ENCODE measurements around the gene YJEFN3. TPM values are rescaled to one million over a fixed set of nuclear protein-coding genes. Genes with fewer than 3 reads are reported as not detected.

The YJEFN3 gene
- total and polyA plus RNA-seq, 2 of the 8 experiments (the other 6 are each of a cell fraction or from before 2014, with no cell fraction given), result 5.7 to 9.4 TPM

DNA sequence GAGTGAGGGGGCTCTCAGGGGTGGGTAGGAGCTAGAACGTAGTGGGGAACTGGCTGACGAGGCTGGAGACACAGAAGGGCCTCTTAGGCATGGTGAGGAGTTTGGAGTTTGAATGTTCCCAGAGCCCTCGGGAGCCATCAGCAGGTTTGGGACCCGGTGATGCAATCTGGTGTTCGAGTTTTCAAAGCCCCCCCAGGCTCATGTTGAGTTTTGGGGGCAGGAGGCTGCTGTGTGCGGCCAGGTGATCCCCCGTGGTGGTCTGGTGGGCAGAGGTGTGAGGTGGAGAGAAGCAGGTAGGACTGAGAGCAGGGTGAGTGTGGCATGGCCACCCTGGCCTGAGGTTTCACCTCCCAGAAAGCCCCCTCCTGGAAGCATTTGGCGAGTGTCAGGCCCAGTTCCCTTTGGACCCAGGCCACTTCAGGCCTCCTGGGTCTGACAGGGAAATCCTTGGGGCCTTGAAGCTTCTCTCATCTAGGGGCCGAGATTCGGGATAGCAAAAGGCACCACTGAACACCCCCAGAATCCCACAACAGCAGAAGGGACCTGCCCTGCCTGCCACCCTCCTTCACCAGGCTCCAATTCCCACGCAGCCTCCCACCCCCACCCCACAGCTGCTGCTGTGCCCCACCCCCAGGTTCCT is 1.2 kb downstream of the YJEFN3 start:
- H3K4me3 ChIP-seq (ENCODE audit: extremely low read depth in 1 of 4, insufficient read depth in 2 of 4, low read depth in 3 of 4, low read length in 4 of 4), result no peak overlapping the region
- no peak overlapping the region for H4K5ac ChIP-seq (ENCODE audit: insufficient read length, low read depth, low read length)
- H4K20me1 ChIP-seq (replicated peaks in 1 of 2; ENCODE audit: control insufficient read depth in 1 of 2, insufficient read depth in 2 of 2, low read length in 2 of 2), result peaks cover 9 to 31% of the 10 kb centered on the region in 2 experiments
- 0 out of 4 replicates have a peak, but pooled peaks of 1 of the 2 experiments have one; percentile 10 for TF ChIP-seq SIN3A (conservative IDR thresholded peaks at IDR 0.05 in 1 of 2, IDR thresholded peaks at IDR 0.05 in 1 of 2; ENCODE audit: low read depth in 1 of 2, low read length in 2 of 2)
- TF ChIP-seq, protein P1, sequence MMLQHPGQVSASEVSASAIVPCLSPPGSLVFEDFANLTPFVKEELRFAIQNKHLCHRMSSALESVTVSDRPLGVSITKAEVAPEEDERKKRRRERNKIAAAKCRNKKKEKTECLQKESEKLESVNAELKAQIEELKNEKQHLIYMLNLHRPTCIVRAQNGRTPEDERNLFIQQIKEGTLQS (IDR thresholded peaks at IDR 0.05; ENCODE audit: insufficient read depth, low read depth, low read length), result no peak
- no peak overlapping the region for H3K4ac ChIP-seq (replicated peaks; ENCODE audit: insufficient read length, low read depth, low read length)
- H4K91ac ChIP-seq (replicated peaks; ENCODE audit: insufficient read length, low read length), result no peak overlapping the region
- H3K23me2 ChIP-seq (ENCODE audit: low read depth, low read length), result no peaks in the 10 kb centered on the region
- no peak overlapping the region for H2BK15ac ChIP-seq (ENCODE audit: low read length)
- H3K4me2 ChIP-seq (ENCODE audit: insufficient read depth in 1 of 2, low read depth in 2 of 2, low read length in 2 of 2), result no peak overlapping the region
- H2AK5ac ChIP-seq (ENCODE audit: low read depth, low read length), result no peak overlapping the region
- CTCF ChIA-PET (ENCODE audit: partially characterized antibody), result interaction anchor here (0.6 to 6.7 kb wide), 15 partner anchors 8 to 1021 kb away, joined by 3 to 181 read pairs (median 4); partner anchors contain the start of genes GMIP and TSSK6
- H3K4me1 ChIP-seq (replicated peaks in 1 of 4; ENCODE audit: control insufficient read depth in 3 of 4, insufficient read depth in 4 of 4, low read length in 3 of 4), result peaks cover 0 to 3% (median 3%) of the 10 kb centered on the region in 4 experiments; a peak in 3 of 7 replicates
- H3K79me2 ChIP-seq (ENCODE audit: control insufficient read depth in 1 of 2, insufficient read depth in 2 of 2, low read length in 2 of 2), result no peaks in the 10 kb centered on the region
- POLR2A ChIA-PET (ENCODE audit: partially characterized antibody), result interaction anchor here (0.6 to 3.5 kb wide), 17 partner anchors 8 to 197 kb away, joined by 3 to 34 read pairs (median 3); partner anchors contain the start of genes GATAD2A, GMIP, LPAR2 and NDUFA13
- H3K27me3 ChIP-seq (replicated peaks in 1 of 4; ENCODE audit: control insufficient read depth in 3 of 4, extremely low read depth in 1 of 4, insufficient read depth in 3 of 4, low read length in 3 of 4), result no peaks in the 10 kb centered on the region; a peak in 1 of 7 replicates
- H3K36me3 ChIP-seq (ENCODE audit: control insufficient read depth in 2 of 4, insufficient read depth in 4 of 4, low read length in 3 of 4), result peaks cover 0 to 24% (median 10%) of the 10 kb centered on the region in 4 experiments; a peak in 6 of 8 replicates
- no peak overlapping the region for H2BK20ac ChIP-seq (ENCODE audit: low read length)
- H3K23ac ChIP-seq (ENCODE audit: insufficient read length), result no peak overlapping the region
- no peak overlapping the region for H3K9ac ChIP-seq (replicated peaks in 1 of 4; ENCODE audit: extremely low read depth in 1 of 4, low read depth in 3 of 4, low read length in 3 of 4)
- no peak overlapping the region for H2AFZ ChIP-seq (ENCODE audit: low read length)
- no peak overlapping the region for H3K27ac ChIP-seq (ENCODE audit: low read depth, low read length)
- no peak overlapping the region for H2BK120ac ChIP-seq (replicated peaks; ENCODE audit: low read depth, low read length)
- H4K8ac ChIP-seq (ENCODE audit: extremely low read depth, insufficient read depth, low read length), result no peak overlapping the region
- DNase-seq (ENCODE audit: low read depth in 1 of 2, low spot score in 2 of 2) (no peak), FAIRE-seq (no peak)
- no peak overlapping the region for H3K18ac ChIP-seq (ENCODE audit: extremely low read depth, low read length)
- H3K79me1 ChIP-seq (ENCODE audit: low read depth, low read length), result peaks cover 8% of the 10 kb centered on the region
- no peak overlapping the region for H3K14ac ChIP-seq (ENCODE audit: insufficient read length)
- H3K56ac ChIP-seq (replicated peaks; ENCODE audit: insufficient read length, low read depth, low read length), result no peak overlapping the region
- no peak overlapping the region for H2BK12ac ChIP-seq (ENCODE audit: low read depth, low read length)
- no peaks in the 10 kb centered on the region for H3K9me3 ChIP-seq (ENCODE audit: insufficient read depth in 2 of 2, low read depth in 1 of 2, low read length in 1 of 2)
- no peak overlapping the region for H2BK5ac ChIP-seq (ENCODE audit: low read depth, low read length)
- WGBS, 2 experiments (ENCODE audit: extremely low coverage in 1 of 2, insufficient coverage in 1 of 2, insufficient read length in 1 of 2, insufficient replicate concordance in 2 of 2, low coverage in 1 of 2, low lambda C conversion rate in 2 of 2, missing lambda C conversion rate in 1 of 2), result 89% methylated on average over 9 of the region's 11 CpGs; no CpG with 5 or more reads in 1 of the 2 experiments

Data from H1 (cell line).